ENCODE results near the gene RHEBL1.
A peak's percentile ranks its signal among the peaks of the same experiment; 100 is the strongest.

The RHEBL1 gene

DNA sequence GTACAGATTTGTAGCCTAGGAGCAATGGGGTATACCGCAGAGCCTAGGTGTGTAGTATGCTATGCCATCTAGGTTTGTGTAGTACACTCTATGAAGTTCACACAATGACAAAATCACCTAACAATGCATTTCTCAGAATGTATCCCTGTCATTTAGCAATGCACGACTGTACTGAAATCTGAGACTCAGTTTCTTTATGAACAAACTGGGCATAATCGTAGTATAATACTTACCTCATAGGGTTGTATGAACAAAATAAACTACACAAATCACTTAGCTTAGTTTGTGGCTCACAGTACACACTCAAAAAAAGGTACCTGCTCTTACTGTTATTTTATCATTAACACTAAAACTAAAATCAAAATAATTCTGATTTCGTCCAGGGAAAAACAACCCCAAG is 44.3 kb downstream of the RHEBL1 start:
- no peaks in the 10 kb centered on the region for H3K9me3 ChIP-seq (ENCODE audit: control insufficient read depth, insufficient read depth, low read depth, low read length)
- ChIA-PET POLR2A (no interaction called here), CTCF (interaction anchor here (2.0 kb wide), 1 partner anchor 18 kb away, joined by 12 read pairs; no protein-coding TSS in a partner anchor)
- H3K36me3 ChIP-seq (ENCODE audit: control insufficient read depth in 2 of 2, insufficient read depth in 1 of 2, low read length in 2 of 2), result peaks cover 23 to 94% of the 10 kb centered on the region in 2 experiments
- H3K4me1 ChIP-seq (ENCODE audit: control insufficient read depth, insufficient read depth, low read length), result no peaks in the 10 kb centered on the region
- no peak overlapping the region for H3K4me3 ChIP-seq (ENCODE audit: low read depth, low read length)
- TF ChIP-seq ZNF654 (tag by site-specific recombination; IDR thresholded peaks at IDR 0.05; ENCODE audit: low read depth), result no peak
- no peak for TF ChIP-seq ZFP37 (tag by site-specific recombination; IDR thresholded peaks at IDR 0.05)
- TF ChIP-seq EGR2 (tag by site-specific recombination; IDR thresholded peaks at IDR 0.05; ENCODE audit: low read depth), result no peak
- no peak for TF ChIP-seq RBAK (tag by site-specific recombination; IDR thresholded peaks at IDR 0.05)
- no peak for TF ChIP-seq ZBTB17 (tag by site-specific recombination; IDR thresholded peaks at IDR 0.05)
- TF ChIP-seq ZNF830 (tag by site-specific recombination; IDR thresholded peaks at IDR 0.05; ENCODE audit: low read depth), result no peak
- no peak for TF ChIP-seq PRDM10 (tag by site-specific recombination; IDR thresholded peaks at IDR 0.05)
- H3K27ac ChIP-seq (ENCODE audit: extremely low read depth, low read depth, low read length), result no peak overlapping the region

GRCh38 chr12:49024543-49024942 is 45.2 kb downstream of the RHEBL1 start:
- POLR2A ChIA-PET, result interaction anchor here (1.1 kb wide), 1 partner anchor 8 kb away, joined by 3 read pairs; no protein-coding TSS in a partner anchor
- Histone ChIP-seq H3K4me1 (ENCODE audit: control insufficient read depth, insufficient read depth, low read length) (no peaks in the 10 kb centered on the region; the same call in 1 of the 2 replicates), H3K9me3 (ENCODE audit: control insufficient read depth, insufficient read depth, low read depth, low read length) (no peaks in the 10 kb centered on the region), H3K36me3 (ENCODE audit: control insufficient read depth in 2 of 2, insufficient read depth in 1 of 2, low read length in 2 of 2) (peaks cover 19 to 85% of the 10 kb centered on the region in 2 experiments), H3K27ac (ENCODE audit: extremely low read depth, low read depth, low read length) (no peak overlapping the region), H3K4me3 (ENCODE audit: low read depth, low read length) (no peak overlapping the region)
- TF ChIP-seq ZNF449 (tag by site-specific recombination; IDR thresholded peaks at IDR 0.05), result no peak
- TF ChIP-seq BCL11B (tag by site-specific recombination; IDR thresholded peaks at IDR 0.05; ENCODE audit: low read depth), result no peak
- no peak for TF ChIP-seq ZNF510 (tag by site-specific recombination; IDR thresholded peaks at IDR 0.05; ENCODE audit: insufficient replicate concordance)
- TF ChIP-seq ZNF169 (tag by site-specific recombination; IDR thresholded peaks at IDR 0.05), result no peak
- TF ChIP-seq ZNF221 (tag by site-specific recombination; IDR thresholded peaks at IDR 0.05; ENCODE audit: borderline replicate concordance), result no peak
- no peak for TF ChIP-seq ZNF76 (tag by site-specific recombination; IDR thresholded peaks at IDR 0.05; ENCODE audit: borderline replicate concordance, low read depth)
- no peak for TF ChIP-seq ZNF837 (tag by site-specific recombination; IDR thresholded peaks at IDR 0.05)
- CTCF ChIA-PET, result interaction anchor here (0.8 to 2.0 kb wide), 3 partner anchors 19 to 37 kb away, joined by 3 to 12 read pairs (median 3); no protein-coding TSS in a partner anchor

- Histone ChIP-seq H3K9me3 (ENCODE audit: control insufficient read depth, insufficient read depth, low read depth, low read length) (no peaks in the 10 kb centered on the region), H3K36me3 (ENCODE audit: control insufficient read depth in 2 of 2, insufficient read depth in 1 of 2, low read length in 2 of 2) (peaks cover 17 to 78% of the 10 kb centered on the region in 2 experiments), H3K27ac (ENCODE audit: extremely low read depth, low read depth, low read length) (no peak overlapping the region), H3K4me3 (ENCODE audit: low read depth, low read length) (no peak overlapping the region), H3K4me1 (ENCODE audit: control insufficient read depth, insufficient read depth, low read length) (no peaks in the 10 kb centered on the region; the same call in 1 of the 2 replicates)
- CTCF ChIA-PET, result interaction anchor here (0.6 to 2.0 kb wide), 5 partner anchors 20 to 40 kb away, joined by 3 to 12 read pairs (median 4); no protein-coding TSS in a partner anchor
- POLR2A ChIA-PET, result interaction anchor here (1.1 kb wide), 1 partner anchor 9 kb away, joined by 3 read pairs; no protein-coding TSS in a partner anchor
- no peak for TF ChIP-seq ZBTB20 (tag by site-specific recombination; IDR thresholded peaks at IDR 0.05)
- no peak for TF ChIP-seq PRDM1 (tag by site-specific recombination; IDR thresholded peaks at IDR 0.05)
- TF ChIP-seq ZNF138 (tag by site-specific recombination; IDR thresholded peaks at IDR 0.05; ENCODE audit: borderline replicate concordance), result no peak
- no peak for TF ChIP-seq ZNF664 (tag by site-specific recombination; IDR thresholded peaks at IDR 0.05)
- TF ChIP-seq, protein P1, sequence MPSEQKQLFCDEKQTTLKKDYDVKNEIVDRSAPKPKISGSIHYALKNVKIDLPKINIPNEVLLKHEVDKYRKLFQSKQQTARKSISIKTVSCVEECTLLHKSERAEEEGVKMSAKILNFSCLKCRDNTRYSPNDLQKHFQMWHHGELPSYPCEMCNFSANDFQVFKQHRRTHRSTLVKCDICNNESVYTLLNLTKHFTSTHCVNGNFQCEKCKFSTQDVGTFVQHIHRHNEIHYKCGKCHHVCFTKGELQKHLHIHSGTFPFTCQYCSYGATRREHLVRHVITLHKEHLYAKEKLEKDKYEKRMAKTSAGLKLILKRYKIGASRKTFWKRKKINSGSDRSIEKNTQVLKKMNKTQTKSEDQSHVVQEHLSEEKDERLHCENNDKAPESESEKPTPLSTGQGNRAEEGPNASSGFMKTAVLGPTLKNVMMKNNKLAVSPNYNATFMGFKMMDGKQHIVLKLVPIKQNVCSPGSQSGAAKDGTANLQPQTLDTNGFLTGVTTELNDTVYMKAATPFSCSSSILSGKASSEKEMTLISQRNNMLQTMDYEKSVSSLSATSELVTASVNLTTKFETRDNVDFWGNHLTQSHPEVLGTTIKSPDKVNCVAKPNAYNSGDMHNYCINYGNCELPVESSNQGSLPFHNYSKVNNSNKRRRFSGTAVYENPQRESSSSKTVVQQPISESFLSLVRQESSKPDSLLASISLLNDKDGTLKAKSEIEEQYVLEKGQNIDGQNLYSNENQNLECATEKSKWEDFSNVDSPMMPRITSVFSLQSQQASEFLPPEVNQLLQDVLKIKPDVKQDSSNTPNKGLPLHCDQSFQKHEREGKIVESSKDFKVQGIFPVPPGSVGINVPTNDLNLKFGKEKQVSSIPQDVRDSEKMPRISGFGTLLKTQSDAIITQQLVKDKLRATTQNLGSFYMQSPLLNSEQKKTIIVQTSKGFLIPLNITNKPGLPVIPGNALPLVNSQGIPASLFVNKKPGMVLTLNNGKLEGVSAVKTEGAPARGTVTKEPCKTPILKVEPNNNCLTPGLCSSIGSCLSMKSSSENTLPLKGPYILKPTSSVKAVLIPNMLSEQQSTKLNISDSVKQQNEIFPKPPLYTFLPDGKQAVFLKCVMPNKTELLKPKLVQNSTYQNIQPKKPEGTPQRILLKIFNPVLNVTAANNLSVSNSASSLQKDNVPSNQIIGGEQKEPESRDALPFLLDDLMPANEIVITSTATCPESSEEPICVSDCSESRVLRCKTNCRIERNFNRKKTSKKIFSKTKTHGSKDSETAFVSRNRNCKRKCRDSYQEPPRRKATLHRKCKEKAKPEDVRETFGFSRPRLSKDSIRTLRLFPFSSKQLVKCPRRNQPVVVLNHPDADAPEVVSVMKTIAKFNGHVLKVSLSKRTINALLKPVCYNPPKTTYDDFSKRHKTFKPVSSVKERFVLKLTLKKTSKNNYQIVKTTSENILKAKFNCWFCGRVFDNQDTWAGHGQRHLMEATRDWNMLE (tag by site-specific recombination; conservative IDR thresholded peaks at IDR 0.05; ENCODE audit: low read depth), result no peak
- TF ChIP-seq ZNF146 (tag by site-specific recombination; IDR thresholded peaks at IDR 0.05), result 0 out of 2 replicates have a peak, but pooled peaks have one; percentile 7
- TF ChIP-seq SCRT1 (tag by site-specific recombination; IDR thresholded peaks at IDR 0.05; ENCODE audit: borderline replicate concordance), result no peak
Observed at GRCh38 chr12:49023812-49024211, 46.0 kb downstream of the RHEBL1 start.
